Stimulated activated CD4-positive, alpha-beta T cell treated with anti-CD3 and anti-CD28 coated beads, Interleukin-12 subunit alpha, Interleukin-12 subunit beta, amount 100 ng/mL, for 24 hours (primary cell): ENCODE measurements around the gene NEO1.
"Not testable (repeated sequence)": the region's sequence is repeated elsewhere in the genome, so short reads cannot be mapped to it uniquely, and the experiment has no call there.

Experiments used
- DNase-seq, 2 experiments: peaks; one replicate each; pipeline ENCODE4 v3.0.0-alpha.2; 2020; ENCODE audit warnings: low read depth in 2 of 2

Gene NEO1

DNA sequence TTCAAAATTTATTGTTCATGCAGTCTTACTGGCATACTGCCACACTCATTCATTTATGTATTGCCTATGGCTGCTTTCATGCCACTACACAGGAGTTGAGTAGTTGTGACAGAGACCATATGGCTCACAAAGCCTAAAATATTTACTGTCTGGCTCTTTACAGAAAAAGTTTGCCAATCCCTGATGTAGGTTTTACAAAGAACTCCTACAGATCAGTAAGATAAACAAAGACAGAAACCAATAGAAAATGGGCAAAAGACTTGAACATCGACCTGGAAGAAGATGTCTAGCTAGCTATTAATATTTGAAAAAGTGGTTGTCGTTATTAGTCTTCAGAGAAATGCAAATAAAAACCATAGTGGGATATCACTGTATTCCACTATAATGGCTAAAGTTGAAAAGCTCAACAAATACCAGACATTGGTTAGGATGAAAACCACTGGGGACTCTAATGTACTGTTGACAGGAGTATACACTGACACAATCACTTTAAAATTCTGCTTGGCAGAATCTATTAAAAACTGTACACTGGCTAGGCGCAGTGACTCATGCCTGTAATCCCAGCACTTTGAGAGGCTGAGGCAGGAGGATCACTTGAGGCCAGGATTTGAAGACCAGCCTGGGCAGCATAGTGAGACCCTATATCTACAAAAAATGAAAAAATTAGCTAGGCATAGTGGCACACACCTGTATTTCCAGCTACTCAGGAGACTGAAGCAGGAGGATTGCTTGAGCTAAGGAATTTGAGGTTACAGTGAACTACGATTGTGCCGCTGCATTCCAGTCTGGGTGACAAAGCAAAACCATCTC is 87.7 kb downstream of the NEO1 start:
- DNase-seq = no peak

GRCh38 chr15:73141216-73141900 is 89.1 kb downstream of the NEO1 start:
- no peak for DNase-seq

DNA sequence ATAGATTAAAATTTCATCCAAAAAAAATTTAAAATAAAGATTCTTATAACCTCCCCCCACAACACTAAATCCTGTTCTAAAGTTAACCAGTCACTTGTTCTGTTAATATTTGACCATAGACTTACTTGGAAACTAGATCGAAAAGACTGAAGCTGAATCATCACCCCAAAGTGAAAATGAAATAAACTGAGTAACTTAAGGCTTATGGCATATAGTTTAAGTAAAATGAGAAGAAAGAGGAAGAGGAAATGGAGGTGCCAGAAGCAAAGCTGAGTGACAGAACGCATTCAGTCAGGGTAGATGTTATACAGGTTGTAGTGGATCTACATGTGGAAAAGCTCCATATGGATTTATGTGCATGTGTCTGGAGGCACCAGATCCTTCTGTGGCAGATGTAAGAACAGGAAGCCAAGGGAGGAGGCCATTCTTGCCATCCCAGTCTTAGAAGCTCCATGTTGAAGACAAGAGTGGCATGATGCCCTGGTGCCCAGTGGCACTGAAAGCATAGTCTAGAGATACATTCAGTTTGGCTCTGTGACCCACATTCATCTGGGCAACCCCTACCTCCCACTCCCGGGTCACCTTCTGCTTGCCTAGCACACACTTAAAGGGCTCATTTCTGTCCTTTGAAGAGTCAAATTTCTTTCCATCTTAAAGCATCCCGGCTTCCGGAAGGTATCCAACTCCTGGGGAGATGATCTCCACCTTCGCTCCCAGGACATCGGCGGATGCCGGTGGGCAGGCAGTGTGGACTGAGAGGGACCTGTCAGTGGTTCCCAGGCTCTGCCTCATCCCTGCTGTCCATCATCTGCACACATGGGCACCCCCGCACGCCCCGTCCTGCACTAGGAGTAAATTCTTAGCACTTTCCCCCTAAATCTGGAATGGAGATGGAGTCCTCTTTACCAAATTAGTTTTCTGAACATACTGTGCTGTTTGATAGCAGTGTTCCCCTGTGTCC is 90.8 kb downstream of the NEO1 start:
- no peak for DNase-seq

- no peak for DNase-seq
Measured at GRCh38 chr15:73143763-73144155, 91.5 kb downstream of the NEO1 start.

DNA sequence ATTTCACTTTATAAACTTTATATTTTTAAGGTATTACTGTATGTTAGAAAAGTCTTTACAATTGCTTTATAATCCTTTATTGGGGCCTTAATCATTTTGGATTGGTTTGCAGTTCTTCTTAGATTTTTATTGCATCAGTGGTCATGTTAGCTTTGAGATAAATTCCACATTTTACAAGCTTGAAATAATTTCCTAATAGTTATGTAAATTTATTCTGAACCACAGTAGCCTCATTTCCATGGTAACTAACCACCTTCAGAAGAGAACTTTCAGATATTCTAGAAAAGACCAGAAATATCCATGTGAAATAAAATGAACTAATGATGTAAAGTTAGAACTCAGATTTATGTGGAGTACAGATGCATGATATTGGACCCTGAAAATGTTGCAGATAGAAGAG is 94.2 kb downstream of the NEO1 start:
- no peak for DNase-seq

GRCh38 chr15:73150831-73151230 is 98.6 kb downstream of the NEO1 start:
- DNase-seq = no peak

DNA sequence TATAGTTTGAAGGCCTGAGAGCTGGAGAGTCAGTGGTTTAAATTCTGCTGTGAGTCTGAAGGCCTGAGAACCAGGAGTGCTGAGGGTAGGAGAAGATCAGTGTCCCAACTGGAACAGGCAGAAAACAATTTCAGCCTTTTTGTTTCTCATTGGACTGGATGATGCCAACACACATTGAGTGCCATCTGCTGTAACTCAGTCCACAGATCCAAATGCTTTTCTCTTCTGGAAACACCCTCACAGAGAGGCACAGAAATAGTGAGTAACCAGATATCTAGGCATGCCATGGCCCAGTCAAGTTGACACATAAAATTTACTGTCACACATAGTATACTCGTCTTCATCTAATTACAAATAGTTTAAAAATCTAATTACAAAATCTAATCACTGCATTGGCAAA is 100.8 kb downstream of the NEO1 start:
- no peak for DNase-seq

DNA sequence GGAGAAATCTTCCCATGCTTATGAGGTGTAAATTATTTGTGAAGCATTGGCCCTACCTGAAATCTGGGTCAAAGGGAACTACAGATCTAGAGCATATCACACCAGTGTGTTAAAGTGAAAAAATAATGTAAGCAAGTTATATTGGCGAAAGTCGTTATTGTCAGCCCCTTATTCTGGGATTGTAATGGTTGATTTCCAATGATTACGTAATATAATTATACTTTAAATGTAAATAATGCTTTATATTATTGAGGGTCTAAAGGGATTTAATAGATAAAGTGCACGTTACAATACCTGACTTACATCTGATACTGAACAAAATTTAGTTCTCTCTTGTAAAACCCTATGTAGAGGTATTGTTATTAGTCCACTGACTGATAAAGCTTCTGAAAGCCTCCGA is 101.2 kb downstream of the NEO1 start:
- no peak for DNase-seq

DNA sequence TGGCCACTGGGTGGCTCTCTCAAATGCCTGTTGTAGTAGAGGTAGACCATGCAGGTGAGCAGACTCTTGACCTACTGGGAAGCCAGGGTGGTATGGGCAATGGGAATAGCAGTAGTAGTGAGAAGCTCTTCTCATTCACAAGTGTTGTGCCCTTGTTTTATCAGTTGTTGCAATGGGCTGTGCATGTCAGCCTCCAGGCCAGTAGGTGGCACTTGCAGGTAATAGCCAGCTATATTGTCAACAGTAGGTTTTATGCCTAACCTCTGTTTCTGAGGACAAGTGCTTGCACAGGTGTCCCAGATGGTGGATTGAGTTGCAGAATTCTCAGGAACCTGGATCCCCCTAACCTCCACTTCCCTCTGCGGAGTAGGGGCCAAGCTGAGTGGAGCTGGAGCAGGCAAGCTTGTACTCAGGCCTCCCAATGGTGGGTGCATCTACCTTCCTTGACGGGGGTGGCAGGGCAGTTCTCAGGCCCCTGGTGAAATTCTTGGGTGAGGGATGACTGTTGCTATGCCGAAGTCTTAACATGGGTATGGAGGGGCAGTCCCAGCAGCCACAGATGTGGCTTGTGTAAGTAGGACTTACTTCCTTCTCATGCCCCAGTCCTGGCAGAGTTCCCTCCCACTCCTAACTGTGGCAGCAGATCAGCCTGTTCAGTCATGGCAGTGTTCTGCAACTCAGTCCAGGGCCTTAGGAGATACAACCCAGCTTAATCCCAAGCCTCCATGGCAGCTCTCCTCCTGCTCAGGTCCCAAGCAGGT is 104.3 kb downstream of the NEO1 start:
- no peak for DNase-seq

DNA sequence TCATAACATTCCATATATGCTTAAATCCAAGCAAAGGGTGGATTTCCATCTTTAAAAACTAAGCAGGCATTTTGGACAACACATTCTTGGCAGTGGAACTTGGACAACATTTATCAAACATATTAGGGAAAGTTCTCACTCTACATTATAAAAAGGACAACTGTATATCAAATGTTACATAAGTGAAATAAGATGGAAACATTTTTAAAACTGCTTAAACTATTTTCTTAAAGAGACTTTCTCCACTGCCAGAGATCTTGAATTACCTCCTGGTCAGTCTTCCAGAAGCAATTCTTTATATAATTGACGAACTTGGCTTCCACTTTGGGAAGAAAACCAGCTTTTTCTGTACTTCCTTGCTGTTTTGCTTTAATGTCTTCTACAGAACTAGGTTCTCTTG is 109.3 kb downstream of the NEO1 start:
- no peak for DNase-seq

- no peak for DNase-seq
Measured at GRCh38 chr15:73165435-73165834, 113.2 kb downstream of the NEO1 start.

- DNase-seq = no peak
Measured at GRCh38 chr15:73165844-73166243, 113.6 kb downstream of the NEO1 start.

GRCh38 chr15:73166711-73167110 is 114.4 kb downstream of the NEO1 start:
- DNase-seq = not testable (repeated sequence)

DNA sequence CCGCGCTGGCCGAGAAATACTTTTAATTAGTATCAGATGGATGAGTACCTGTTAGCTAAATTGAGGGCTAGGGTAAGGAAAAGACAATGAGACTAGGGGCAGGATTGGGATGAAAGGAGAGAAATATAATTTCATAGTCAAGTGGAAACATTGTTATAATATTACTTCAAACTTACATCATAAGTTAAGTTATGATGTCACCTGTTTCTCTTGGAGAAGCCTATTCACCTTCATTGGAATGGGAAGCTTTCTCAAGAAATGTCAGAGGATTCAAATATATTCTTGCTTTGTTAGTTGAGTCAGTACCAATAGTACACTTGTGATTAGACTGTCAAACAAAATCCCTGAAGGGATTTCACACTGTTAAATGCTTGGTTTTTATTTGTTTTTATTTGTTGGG is 116.2 kb downstream of the NEO1 start:
- no peak for DNase-seq

DNA sequence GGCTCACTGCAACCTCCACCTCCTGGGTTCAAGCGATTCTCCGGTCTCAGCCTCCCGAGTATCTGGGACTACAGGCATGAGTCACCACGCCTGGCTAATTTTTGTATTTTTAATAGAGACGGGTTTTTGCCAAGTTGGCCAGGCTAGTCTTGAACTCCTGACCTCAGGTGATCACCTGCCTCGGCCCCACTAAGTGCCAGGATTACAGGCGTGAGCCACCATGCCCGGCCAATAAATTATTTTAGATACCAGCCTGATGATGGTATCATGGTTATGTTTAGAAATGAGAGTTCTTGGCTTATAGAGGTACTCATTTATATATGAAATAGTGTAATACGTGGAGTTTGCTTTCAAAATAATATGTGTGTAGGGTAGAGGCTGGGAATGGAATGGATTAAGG is 119.4 kb downstream of the NEO1 start:
- no peak for DNase-seq

- DNase-seq = no peak
Measured at GRCh38 chr15:73172508-73172907, 120.2 kb downstream of the NEO1 start.

GRCh38 chr15:73174171-73174570 is 121.9 kb downstream of the NEO1 start:
- no peak for DNase-seq

DNA sequence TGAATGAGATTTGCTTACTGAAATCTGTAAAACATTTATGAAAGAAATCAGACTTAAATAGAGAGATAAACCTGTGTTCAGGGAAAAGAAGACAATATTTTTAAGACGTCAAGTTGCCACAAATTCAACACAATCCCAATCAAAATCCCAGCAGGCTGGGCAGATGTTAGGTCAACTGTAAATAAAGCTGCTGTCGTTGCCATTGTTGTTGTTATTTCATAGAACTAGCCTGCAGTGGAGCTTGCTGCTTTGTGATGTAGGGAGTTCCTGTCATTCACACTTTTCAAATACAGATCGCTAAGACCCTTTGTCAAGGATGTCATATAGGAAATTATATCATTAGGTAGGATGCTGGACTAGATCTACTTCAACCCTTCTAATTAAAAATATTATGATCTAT is 123.1 kb downstream of the NEO1 start:
- DNase-seq = no peak

DNA sequence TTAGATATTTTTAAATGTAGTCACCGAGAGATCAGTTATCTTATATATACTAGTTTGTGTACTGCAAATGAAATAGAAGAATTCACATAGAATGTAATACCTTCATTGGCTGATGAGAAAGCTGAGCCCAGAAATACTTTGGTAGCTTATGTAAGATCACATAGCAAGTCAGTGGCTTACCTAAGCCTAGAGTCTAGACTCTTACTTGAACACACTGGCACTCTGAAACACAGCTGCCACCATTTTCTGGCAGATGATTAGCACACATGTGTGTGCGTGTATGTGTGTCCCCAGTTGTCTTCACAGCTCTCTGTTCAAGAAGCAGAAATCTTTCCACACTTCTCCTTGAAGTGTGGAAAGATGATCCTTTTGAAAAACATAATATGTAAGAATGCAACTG is 124.3 kb downstream of the NEO1 start:
- no peak for DNase-seq

DNA sequence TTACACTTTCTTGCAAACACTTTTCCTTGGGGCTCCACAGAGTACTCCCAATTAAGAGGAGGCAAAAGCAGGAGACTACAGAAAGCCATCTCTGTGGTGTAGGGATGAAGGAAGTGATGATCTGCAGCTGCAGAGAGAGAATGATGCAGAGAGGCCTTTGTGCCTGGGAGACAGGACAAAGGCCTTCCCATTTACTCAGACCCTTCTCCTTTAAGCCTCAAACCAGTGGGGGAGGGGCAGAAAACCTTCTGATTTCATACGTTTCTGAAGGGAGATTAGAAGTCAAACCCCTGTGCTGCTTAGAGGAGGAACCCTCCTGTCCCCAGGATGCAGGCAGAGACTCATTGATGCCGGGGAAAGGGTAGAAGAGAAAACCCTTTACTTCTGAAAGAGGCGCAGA is 130.8 kb downstream of the NEO1 start:
- no peak for DNase-seq

- DNase-seq = no peak
Measured at GRCh38 chr15:73190189-73190601, 137.9 kb downstream of the NEO1 start.

DNA sequence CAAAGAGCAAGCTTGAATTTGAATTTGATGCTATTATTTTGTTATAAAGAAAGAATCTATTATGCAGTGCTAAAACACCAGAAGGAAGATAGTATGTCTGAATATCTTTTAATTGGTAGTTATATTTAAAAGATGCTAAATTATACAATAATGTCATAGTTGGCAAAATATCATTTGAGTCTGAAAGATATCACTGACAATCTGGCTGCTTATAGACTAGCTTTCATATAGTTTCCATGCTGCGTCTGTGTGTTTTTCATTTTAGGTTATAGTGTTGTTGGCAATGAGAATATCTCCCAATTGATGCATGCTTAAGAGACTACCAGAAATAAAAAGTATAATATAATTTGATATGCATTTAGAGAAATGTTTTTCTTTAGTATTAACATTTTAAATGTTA is 142.9 kb downstream of the NEO1 start:
- no peak for DNase-seq
